ENCODE results near the gene OGDHL.

Gene OGDHL

DNA sequence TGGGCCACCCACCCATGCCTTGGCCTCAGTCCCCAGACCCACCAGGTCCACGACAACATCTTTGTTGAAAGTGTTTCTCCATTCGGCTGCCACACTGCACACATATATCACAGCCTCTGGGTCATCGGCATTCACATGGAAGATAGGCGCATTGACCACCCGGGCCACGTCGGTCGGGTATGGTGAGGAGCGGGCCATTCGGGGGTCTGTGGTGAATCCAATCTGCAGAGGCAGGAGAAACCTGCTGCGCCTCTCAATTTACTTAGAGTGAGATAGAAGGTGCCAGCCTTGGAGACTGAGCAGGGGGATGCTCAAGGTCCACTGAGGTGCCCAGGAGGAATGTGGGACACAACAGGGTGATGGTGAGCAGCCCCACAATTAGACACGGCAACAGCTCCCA, 16.4 kb downstream of the OGDHL start:
- no peak overlapping the region for H3K9ac ChIP-seq (ENCODE audit: insufficient read length)
- no peak for TF ChIP-seq POLR2AphosphoS5 (IDR thresholded peaks at IDR 0.05; ENCODE audit: borderline replicate concordance, low read depth, low read length)
- no peak for TF ChIP-seq EZH2 (IDR thresholded peaks at IDR 0.05)
- H3K9me3 ChIP-seq (ENCODE audit: low read depth, low read length), result no peaks in the 10 kb centered on the region
- H3K27ac ChIP-seq, result no peak overlapping the region
- DNase-seq (ENCODE audit: low read depth, low spot score), result no peak
- no peaks in the 10 kb centered on the region for H3K36me3 ChIP-seq (ENCODE audit: insufficient read depth, low read length)
- H3K4me3 ChIP-seq, result no peak overlapping the region

DNA sequence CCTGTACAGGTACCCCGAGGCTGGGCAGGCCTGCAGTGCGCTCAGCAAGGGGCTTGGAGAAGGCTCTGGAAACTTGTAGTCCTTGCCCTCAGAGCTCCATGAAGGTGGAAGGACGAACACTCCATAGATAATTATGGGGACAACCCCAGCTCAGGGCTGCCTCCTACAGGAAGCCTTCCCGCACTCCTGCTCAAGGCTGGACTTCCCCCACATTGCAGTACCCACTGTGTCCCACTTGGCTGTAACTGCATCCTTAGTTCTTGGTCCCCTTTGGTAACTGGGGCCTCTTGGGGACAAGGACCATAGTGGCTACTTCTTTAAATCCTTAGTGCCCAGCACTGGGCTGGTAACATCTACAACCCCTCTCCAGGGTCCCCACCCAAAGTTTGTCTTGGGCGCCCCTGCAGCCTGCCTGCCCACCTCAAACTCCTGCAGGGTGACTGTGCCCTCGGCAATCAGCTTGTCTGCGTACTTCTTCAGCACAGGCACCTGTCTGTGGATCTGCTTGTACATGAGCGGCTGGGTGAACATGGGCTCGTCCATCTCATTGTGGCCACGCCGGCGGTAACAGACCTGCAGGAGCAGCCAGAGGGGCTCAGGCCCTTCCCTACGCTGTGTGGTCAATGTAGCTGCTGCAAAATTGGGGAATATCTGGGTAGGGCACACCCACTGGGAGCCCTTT, 17.1 kb downstream of the OGDHL start:
- Histone ChIP-seq H3K36me3 (ENCODE audit: insufficient read depth, low read length) (no peaks in the 10 kb centered on the region), H3K9ac (ENCODE audit: insufficient read length) (no peak overlapping the region), H3K9me3 (ENCODE audit: low read depth, low read length) (no peaks in the 10 kb centered on the region), H3K27ac (no peak overlapping the region), H3K4me3 (no peak overlapping the region)
- no peak for DNase-seq (ENCODE audit: low read depth, low spot score)
- TF ChIP-seq POLR2AphosphoS5 (IDR thresholded peaks at IDR 0.05; ENCODE audit: borderline replicate concordance, low read depth, low read length) (no peak), FOXP2 (optimal IDR thresholded peaks at IDR 0.05; ENCODE audit: control extremely low read depth, extremely low read length, insufficient read depth) (no peak), EZH2 (IDR thresholded peaks at IDR 0.05) (no peak)

DNA sequence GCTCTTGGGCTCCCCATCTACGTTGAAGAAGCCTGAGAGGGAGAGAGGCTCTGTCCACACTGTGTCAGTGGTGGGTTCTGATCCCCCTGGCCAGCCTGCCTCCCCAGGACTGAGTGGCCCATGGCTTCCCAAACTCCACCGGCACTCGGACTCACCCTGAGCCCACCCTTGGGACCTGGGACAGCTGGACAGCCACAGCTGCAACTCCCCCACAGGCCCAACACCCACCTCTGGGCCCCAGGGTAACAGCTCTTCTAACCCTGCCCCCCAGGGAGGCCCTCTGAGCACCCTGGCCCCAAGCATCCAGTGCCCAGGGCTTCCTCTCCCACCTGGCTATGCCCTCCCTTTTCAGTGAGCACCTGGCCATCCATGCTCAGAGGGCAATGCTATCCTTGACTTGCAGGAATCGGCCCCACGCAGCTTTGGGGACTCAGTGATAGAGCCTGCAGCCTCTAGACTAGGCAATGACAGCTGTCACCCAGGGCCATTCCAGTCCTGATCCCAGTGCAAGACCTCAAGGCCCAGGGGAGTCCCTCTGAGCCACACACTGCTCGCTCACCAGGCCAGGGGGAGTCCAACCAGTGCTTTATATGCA, 17.9 kb downstream of the OGDHL start:
- no peak for TF ChIP-seq FOXP2 (optimal IDR thresholded peaks at IDR 0.05; ENCODE audit: control extremely low read depth, extremely low read length, insufficient read depth)
- TF ChIP-seq EZH2 (IDR thresholded peaks at IDR 0.05), result no peak
- no peak for TF ChIP-seq POLR2AphosphoS5 (IDR thresholded peaks at IDR 0.05; ENCODE audit: borderline replicate concordance, low read depth, low read length)
- Histone ChIP-seq H3K9ac (ENCODE audit: insufficient read length) (no peak overlapping the region), H3K27ac (no peak overlapping the region), H3K9me3 (ENCODE audit: low read depth, low read length) (no peaks in the 10 kb centered on the region), H3K4me3 (no peak overlapping the region), H3K36me3 (ENCODE audit: insufficient read depth, low read length) (no peaks in the 10 kb centered on the region)
- DNase-seq (ENCODE audit: low read depth, low spot score), result no peak

DNA sequence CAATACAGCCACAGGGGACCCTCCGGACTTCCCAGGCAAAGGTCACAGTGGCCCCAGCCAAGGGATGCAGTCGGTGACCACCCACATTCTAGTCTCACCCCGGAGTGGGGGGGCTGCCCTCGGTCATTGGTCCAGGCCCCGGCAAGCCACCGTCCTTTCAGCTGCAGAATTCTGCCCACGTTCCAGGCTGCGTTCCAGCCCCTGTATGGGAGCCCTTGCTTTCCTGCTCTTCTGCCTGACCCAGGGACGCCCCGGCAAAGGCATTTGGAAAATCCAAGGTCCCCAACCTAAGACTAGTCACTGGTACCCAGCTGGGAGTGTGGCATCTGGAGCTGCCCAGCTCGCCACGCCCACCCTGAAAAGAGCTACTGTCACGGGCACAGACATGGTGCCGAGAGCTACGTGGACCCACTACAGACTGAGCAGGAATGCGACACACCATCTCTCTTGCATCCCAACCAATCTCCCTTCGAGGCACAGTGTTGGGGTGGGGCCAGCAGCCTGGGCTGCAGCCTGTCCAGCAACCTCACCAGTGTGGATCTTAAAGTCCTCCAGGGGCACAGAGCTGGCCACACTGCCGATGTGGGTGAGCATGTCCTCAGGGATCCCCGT, 18.6 kb downstream of the OGDHL start:
- TF ChIP-seq EZH2 (IDR thresholded peaks at IDR 0.05) (no peak), POLR2AphosphoS5 (IDR thresholded peaks at IDR 0.05; ENCODE audit: borderline replicate concordance, low read depth, low read length) (no peak), FOXP2 (optimal IDR thresholded peaks at IDR 0.05; ENCODE audit: control extremely low read depth, extremely low read length, insufficient read depth) (no peak)
- DNase-seq (ENCODE audit: low read depth, low spot score), result no peak
- H3K4me3 ChIP-seq, result no peak overlapping the region
- no peak overlapping the region for H3K9ac ChIP-seq (ENCODE audit: insufficient read length)
- H3K9me3 ChIP-seq (ENCODE audit: low read depth, low read length), result no peaks in the 10 kb centered on the region
- H3K27ac ChIP-seq, result no peak overlapping the region
- H3K36me3 ChIP-seq (ENCODE audit: insufficient read depth, low read length), result no peaks in the 10 kb centered on the region

DNA sequence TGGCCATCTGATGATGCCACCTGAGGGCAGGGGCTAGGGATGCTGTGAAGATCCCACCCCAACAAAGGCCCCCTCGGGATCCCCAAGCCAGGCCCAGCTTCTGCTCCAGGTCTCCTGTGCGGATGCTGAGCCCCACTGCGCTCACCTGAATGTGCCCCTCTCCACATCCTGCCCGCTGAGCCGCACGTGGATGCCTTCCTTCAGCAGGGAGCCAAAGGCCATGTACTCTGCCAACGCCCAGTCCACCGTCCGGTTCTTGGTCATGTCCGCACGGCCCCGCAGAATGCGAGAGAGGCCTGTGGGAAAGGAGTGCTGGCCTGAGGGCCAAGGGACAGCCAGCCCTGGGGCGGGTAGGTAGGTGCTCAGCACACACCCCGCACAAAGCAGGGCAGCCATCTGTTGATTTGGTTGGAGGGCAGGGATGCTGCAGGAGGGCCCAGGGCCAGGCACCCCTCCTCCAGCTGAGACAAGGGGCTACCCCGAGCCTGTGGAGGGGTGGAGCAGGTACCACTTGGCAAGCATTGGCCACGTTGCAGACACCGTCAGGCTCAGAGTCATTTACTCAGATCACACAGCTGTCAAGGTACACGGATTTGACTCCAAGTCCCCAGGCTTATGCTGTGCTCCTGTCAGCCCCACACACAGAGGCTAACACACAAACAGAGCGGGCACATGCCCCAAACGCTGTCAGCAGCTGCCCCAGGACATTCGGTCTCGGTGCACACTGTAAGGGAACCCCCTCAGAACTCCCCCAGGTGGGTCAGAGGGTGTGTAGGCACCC, 19.2 kb downstream of the OGDHL start:
- Histone ChIP-seq H3K27ac (no peak overlapping the region), H3K9me3 (ENCODE audit: low read depth, low read length) (no peaks in the 10 kb centered on the region), H3K4me3 (no peak overlapping the region), H3K36me3 (ENCODE audit: insufficient read depth, low read length) (no peaks in the 10 kb centered on the region), H3K9ac (ENCODE audit: insufficient read length) (no peak overlapping the region)
- TF ChIP-seq EZH2 (IDR thresholded peaks at IDR 0.05) (no peak), FOXP2 (optimal IDR thresholded peaks at IDR 0.05; ENCODE audit: control extremely low read depth, extremely low read length, insufficient read depth) (no peak), POLR2AphosphoS5 (IDR thresholded peaks at IDR 0.05; ENCODE audit: borderline replicate concordance, low read depth, low read length) (no peak)
- DNase-seq (ENCODE audit: low read depth, low spot score), result no peak

DNA sequence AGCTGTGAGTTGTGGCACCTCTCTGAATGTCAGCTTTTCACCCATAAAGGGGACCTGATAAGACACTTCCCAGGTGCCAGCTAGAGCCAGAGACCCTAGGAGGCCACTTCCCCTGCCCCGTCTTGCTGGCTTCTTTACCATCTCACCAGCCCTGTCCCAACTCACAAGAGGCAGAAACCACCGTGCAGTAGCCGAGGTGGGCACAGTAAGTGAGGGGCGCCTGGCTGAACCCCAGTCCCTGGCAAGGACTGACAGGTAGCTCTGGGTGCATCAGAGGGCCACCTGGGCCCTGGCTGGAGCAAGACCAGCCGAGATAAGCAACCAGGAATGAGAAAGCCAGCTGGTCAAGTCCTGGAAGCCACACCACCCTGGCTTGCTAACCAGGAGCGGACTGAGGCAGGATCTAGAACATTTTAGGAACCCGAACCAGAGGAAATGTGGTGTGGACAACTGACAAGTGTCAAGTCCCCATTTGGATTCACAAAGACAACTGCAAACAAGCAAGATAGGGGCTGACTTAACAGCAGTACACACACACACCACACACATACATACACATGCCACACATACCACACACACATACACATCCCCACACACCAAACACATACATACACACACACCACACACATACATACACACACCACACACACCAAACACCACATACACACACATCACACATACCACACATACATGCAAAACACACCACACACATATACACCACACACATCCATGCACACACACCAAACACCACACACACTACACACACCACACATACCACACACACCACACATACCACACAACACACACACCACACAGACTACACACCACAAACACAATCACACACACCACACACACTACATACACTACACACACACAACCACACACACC, 20.8 kb downstream of the OGDHL start:
- no peak overlapping the region for H3K9ac ChIP-seq (ENCODE audit: insufficient read length)
- H3K9me3 ChIP-seq (ENCODE audit: low read depth, low read length), result no peaks in the 10 kb centered on the region
- no peak overlapping the region for H3K4me3 ChIP-seq
- no peak for DNase-seq (ENCODE audit: low read depth, low spot score)
- no peaks in the 10 kb centered on the region for H3K36me3 ChIP-seq (ENCODE audit: insufficient read depth, low read length)
- TF ChIP-seq POLR2AphosphoS5 (IDR thresholded peaks at IDR 0.05; ENCODE audit: borderline replicate concordance, low read depth, low read length) (no peak), EZH2 (IDR thresholded peaks at IDR 0.05) (no peak), FOXP2 (optimal IDR thresholded peaks at IDR 0.05; ENCODE audit: control extremely low read depth, extremely low read length, insufficient read depth) (no peak)
- no peak overlapping the region for H3K27ac ChIP-seq

DNA sequence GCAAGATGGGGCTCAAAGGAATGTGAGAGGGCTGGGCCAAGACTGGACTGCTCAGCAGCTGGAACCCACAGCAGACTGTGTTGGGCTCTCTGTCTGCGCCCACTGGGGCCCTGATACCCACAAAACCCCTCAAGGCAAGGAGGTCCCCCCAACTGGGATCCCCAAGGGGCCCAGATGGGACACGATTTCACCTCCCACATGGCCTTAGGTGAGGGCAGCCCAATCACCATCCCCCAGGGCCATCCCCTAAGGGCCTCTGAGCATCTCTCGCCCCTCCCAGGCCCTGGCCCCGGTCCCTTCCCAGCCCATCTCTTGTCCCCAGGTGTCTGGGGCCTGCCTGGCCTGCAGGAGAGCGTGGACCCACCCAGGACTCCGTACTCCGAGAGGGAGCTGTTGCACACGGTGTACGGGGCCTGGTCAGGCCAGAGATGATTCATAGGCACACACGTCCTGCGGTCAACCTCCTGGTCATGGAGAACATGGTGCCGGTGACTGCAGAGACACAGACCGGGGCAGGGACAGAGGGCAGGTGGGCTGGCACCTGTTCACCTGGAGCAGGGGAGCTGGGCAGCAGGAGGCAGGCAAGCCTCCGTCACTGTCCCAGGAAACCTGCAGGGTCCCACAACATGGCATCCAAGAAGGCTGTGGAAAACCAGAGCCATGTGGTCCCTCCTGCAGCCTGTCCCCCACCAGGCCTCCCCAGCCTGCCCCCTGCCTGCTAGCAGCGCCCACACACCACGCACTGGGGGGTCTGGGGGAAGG, 21.6 kb downstream of the OGDHL start:
- DNase-seq (ENCODE audit: low read depth, low spot score), result no peak
- no peak overlapping the region for H3K27ac ChIP-seq
- TF ChIP-seq POLR2AphosphoS5 (IDR thresholded peaks at IDR 0.05; ENCODE audit: borderline replicate concordance, low read depth, low read length) (no peak), EZH2 (IDR thresholded peaks at IDR 0.05) (no peak), FOXP2 (optimal IDR thresholded peaks at IDR 0.05; ENCODE audit: control extremely low read depth, extremely low read length, insufficient read depth) (no peak)
- no peak overlapping the region for H3K4me3 ChIP-seq
- H3K9me3 ChIP-seq (ENCODE audit: low read depth, low read length), result no peaks in the 10 kb centered on the region
- no peaks in the 10 kb centered on the region for H3K36me3 ChIP-seq (ENCODE audit: insufficient read depth, low read length)
- H3K9ac ChIP-seq (ENCODE audit: insufficient read length), result no peak overlapping the region
